WERI-Rb-1 (cell line): ENCODE measurements around the gene KRT82.

Experiments used
- DNase-seq: peaks from one replicate; pipeline ENCODE4 v3.0.0-alpha.2; 2020
- H3K27ac ChIP-seq: fragments of 250-450 bp; sonication (Bioruptor Pico); 2 replicates; pipeline ENCODE4 v1.5.1; 2020; ENCODE audit warnings: mild to moderate bottlenecking, moderate library complexity
- H3K27me3 ChIP-seq: fragments of 250-450 bp; sonication (Bioruptor Pico); 2 replicates; pipeline ENCODE4 v1.5.1; 2021; ENCODE audit warnings: mild to moderate bottlenecking, low read depth, moderate library complexity; ENCODE audit not compliant: insufficient read depth, severe bottlenecking
- H3K36me3 ChIP-seq: fragments of 250-450 bp; sonication (Bioruptor Pico); 2 replicates; pipeline ENCODE4 v1.5.1; 2020; ENCODE audit warnings: mild to moderate bottlenecking, moderate library complexity
- H3K4me3 ChIP-seq: 2 replicates; pipeline ENCODE4 v1.5.1; 2011; ENCODE audit warnings: low read depth, mild to moderate bottlenecking, control low read depth, low read length
- H3K9me3 ChIP-seq: fragments of 250-450 bp; sonication (Bioruptor Pico); 2 replicates; pipeline ENCODE4 v1.5.1; 2021; ENCODE audit warnings: mild to moderate bottlenecking, moderate library complexity; ENCODE audit not compliant: severe bottlenecking
- CTCF ChIP-seq: IDR thresholded peaks from 2 replicates; pipeline ENCODE4 v1.5.1; 2011; ENCODE audit warnings: low read depth, mild to moderate bottlenecking, control low read depth, inconsistent platforms, low read length

KRT82 gene

DNA sequence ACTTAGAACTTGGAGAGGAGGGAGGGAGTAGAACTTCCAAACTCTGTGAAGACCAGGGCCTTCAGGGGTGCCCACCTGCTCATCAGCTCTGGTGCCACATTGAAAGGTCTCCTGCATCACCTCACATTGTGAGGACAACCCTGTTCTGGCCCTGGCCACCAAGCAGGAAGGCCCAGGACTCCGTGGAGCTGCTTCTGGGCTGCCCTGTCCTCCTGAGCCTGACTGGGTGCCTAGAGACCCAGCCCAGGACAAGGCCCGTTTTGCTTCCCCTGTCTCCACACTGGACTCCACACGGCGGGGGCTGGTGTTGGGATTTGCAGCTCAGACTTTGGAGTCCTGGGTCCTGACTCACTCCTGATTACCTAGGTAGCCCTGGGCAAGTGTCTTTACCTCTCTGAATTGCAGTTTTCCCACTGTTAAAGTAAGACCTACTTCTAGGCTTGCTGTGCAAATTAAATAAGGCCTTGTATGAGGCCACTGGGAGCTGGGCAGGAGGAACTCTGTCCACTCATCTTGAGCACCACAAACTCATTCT is 12.5 kb upstream of the KRT82 start:
- no peak for TF ChIP-seq CTCF

DNA sequence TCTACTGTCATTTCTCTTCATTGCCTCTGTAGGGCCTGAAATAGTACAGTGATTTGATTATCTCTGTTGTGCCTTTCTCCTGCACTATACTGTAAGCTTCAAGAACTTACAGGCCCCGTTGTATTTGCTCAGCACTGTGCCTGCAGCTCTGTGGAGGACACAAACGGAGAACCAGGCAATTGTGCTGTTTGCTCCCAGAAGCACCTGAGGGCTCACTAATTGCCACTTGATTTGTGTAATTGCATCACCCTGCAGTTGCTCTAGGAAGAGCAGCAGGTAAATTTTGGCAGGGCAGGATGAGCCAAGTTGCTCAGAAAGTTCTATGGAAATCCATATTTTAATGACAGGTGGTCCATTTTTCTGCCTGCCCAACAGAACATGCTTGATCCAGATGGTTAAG is 11.6 kb upstream of the KRT82 start:
- H3K36me3 ChIP-seq: no peaks in the 10 kb centered on the region
- H3K9me3 ChIP-seq: no peaks in the 10 kb centered on the region
- peaks cover 92% of the 10 kb centered on the region for H3K27me3 ChIP-seq
- H3K4me3 ChIP-seq: no peak overlapping the region
- no peak overlapping the region for H3K27ac ChIP-seq
- no peak for TF ChIP-seq CTCF
- DNase-seq: no peak

More for the DNA sequence above, 12.5 kb upstream of the KRT82 start:
- no peak overlapping the region for H3K4me3 ChIP-seq
- H3K27me3 ChIP-seq: peaks cover 92% of the 10 kb centered on the region
- no peaks in the 10 kb centered on the region for H3K9me3 ChIP-seq
- DNase-seq: no peak
- no peaks in the 10 kb centered on the region for H3K36me3 ChIP-seq
- H3K27ac ChIP-seq: no peak overlapping the region

- no peak overlapping the region for H3K4me3 ChIP-seq
- no peak for TF ChIP-seq CTCF
- no peak overlapping the region for H3K27ac ChIP-seq
- peaks cover 92% of the 10 kb centered on the region for H3K27me3 ChIP-seq
- H3K9me3 ChIP-seq: no peaks in the 10 kb centered on the region
- H3K36me3 ChIP-seq: no peaks in the 10 kb centered on the region
- DNase-seq: no peak
Measured at GRCh38 chr12:52416795-52417194, 10.7 kb upstream of the KRT82 start.

DNA sequence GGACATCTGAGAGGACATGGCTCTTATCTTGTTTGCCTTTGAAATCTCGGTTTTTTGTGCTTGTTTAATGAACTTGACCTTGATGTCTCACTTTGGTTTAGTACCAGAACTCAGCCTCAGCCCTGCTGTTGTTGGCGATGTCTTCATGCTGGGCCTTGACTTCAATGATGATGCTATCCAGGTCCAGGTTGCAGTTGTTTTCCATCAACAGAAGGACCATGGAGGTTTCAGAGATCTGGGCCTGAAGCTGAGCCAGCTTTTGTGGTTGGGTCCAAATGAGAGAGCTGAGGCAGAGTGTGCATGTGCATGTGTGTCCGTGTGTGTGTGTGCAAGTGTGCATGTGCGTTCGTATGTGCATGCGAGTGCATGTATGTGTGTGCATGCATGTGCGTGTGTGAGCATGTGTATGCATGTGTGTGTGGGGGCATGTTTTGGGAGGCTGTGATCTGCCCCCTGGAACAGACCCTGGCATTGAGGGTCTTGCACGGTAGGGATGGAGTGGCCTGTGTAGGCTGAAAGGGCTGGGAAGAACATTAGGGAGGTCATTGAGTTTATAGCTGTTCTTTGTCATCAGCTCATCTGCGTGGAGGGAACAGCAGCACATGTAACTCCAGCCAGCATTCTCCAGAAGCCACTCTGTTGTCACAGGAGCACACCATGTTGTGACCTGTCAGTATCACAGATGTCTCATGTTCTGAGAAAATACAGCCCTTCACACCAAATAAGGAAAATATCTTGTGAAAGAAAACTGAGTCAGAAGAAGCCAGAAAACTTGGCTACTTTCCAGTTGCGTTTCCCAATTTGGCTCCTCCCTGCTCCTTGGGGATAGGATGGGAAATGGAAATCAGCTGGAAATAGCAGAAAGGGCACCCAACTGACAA is 10.0 kb upstream of the KRT82 start:
- TF ChIP-seq CTCF: no peak
- DNase-seq: no peak
- Histone ChIP-seq H3K36me3 (no peaks in the 10 kb centered on the region), H3K27ac (no peak overlapping the region), H3K4me3 (no peak overlapping the region), H3K27me3 (peaks cover 90% of the 10 kb centered on the region), H3K9me3 (no peaks in the 10 kb centered on the region)

DNA sequence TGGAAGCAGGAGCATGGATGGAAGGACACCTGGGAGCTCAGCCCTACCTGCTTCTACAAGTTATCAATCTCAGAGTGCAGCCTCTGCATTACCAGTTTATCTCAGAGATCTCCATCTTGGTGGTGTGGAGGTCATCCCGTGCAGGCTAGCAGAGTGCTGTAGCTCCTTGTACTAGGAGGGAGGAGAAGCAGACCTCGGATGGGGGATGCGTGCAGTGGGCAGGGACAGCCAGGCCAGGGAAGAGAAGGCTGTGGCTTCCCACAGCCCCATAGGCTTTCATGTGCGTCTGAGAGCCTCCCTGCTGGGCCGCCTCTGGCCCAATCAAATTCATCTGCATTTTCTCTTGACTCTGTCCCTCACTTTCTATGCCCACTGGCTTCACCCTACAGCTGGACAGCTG is 8.8 kb upstream of the KRT82 start:
- no peaks in the 10 kb centered on the region for H3K36me3 ChIP-seq
- no peak for TF ChIP-seq CTCF
- no peak overlapping the region for H3K4me3 ChIP-seq
- H3K27ac ChIP-seq: no peak overlapping the region
- no peaks in the 10 kb centered on the region for H3K9me3 ChIP-seq
- DNase-seq: no peak
- H3K27me3 ChIP-seq: peaks cover 83% of the 10 kb centered on the region
